Measurements from ENCODE around the gene FTO.

Gene FTO

DNA sequence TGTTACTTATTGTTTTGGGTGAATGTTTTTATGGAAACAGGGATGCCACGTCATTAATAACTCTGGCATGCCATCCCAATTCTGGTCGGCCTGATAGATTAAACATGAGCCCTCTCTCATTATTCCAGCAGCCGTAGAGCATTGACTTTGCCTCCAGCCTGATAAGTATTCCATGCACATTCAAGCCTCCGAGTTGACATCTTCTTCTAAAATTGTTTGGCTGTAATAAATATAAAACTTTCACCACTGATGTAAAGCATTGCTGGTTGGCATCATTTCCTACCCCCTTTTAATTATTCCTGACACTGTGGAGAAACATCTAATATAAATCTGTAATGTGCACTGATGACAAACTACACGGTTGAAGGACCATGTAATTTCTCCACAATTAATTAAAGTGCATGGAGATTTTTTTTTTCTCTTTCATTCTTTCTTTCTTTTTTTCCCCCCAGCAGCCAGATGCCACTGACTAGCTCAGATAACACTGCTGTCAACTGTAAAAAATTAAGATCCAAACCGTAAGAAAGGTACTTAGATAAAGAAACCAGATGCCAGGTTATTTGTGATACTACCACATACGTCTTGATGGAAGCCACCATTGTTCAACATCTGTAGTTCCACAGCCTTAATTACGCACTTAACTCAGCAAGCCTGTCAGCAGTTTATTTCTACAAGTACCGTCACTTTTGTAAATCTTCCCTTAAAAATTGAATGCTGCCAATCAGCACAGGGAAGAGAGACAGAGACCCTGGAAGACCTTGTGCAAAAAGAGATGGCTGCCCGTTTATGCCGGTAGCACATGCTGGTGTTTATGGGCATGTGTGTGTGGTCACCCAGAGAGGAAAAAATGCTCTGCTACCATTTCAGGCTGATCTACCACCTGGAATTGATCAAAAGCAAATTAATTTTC is 344.9 kb downstream of the FTO start:
- DNase-seq (ENCODE audit: low read depth): no peak
- H3K4me3 ChIP-seq (ENCODE audit: low read depth, low read length): no peak overlapping the region

DNA sequence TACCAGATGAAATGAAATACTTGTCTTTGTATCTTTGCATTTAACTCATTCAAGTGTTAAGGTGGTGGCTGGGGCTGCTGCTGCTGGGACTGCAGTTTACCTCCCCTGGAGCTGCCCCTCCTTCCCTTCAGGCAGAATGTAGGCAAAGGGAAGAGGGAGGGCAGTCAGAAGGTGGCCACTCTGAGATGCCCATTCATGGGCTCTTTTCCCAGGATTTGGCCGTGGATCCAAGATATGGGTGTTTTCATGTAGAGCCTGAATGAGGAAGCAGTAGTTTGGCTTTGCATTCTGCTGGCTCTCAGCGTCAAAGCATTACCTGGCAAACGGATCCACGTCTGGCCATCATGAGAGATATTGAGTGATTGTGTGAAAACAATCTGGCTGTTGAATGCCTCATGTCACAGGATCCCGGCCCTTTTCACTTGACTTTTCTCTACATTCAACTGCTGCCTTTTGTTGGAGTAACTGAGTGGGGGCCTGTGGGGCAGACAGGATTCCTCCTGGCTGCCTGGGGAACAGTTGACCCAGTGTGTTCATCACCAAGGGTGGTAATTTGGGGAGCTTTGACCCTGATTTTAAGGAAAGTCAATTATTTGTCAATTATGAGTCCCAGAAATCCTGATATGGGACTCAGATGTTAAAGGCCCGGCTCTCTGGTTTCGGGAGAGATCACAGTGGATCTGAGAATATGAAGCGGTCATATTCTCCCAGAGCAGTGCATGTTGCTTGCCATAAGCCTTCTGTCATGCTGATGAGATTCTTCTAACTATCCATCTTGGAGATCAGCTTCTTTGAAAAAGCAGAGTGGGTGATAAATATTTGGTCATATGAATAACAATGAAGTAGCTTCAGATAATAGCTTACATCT is 345.9 kb downstream of the FTO start:
- no peak for DNase-seq (ENCODE audit: low read depth)
- no peak overlapping the region for H3K4me3 ChIP-seq (ENCODE audit: low read depth, low read length)
- TF ChIP-seq CTCF (conservative IDR thresholded peaks at IDR 0.05; ENCODE audit: low read depth, low read length): no peak

More for the DNA sequence above, 344.9 kb downstream of the FTO start:
- TF ChIP-seq CTCF (conservative IDR thresholded peaks at IDR 0.05; ENCODE audit: low read depth, low read length): no peak

DNA sequence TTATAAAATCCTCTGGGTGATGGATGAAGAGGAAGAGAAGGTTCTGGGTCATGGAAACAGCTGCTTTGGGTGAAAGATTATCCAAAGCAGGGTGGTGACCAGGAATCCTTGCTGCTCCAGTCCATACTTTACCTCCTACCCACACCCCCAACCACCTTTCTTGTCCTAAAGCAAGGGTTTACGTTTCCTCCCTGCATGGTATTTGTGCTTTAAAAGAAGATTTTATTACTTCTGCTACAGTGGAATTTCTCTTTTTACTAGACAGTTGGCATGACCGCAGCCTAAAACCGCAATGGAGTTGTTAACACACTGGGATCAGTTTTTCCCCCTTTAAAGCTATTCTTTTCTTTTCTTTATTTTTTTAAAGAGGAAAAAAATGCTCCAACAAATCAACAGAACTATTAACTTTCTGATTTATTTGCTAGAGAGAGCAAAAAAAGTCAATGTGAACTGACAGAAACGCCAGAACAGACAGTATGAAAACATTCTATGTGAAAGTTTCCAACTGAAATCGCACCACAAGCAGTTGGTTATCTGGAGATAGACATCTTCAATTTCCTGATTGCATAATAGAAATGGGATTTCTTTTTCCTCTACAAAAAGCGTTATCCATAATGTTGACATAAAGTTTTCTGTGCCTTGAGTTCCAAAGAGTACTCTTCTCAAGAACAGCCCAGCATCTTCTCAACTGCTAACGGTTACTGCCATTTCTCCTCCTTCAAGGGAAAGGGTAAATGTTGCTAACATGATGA is 346.7 kb downstream of the FTO start:
- peak; percentile 55 for DNase-seq (ENCODE audit: low read depth)
- H3K4me3 ChIP-seq (ENCODE audit: low read depth, low read length): no peak overlapping the region
- no peak for TF ChIP-seq CTCF (conservative IDR thresholded peaks at IDR 0.05; ENCODE audit: low read depth, low read length)

- no peak for DNase-seq (ENCODE audit: low read depth)
- H3K4me3 ChIP-seq (ENCODE audit: low read depth, low read length): no peak overlapping the region
- no peak for TF ChIP-seq CTCF (conservative IDR thresholded peaks at IDR 0.05; ENCODE audit: low read depth, low read length)
Measured at GRCh38 chr16:54051821-54052220, 347.9 kb downstream of the FTO start.

- DNase-seq (ENCODE audit: low read depth): no peak
- TF ChIP-seq CTCF (conservative IDR thresholded peaks at IDR 0.05; ENCODE audit: low read depth, low read length): no peak
- H3K4me3 ChIP-seq (ENCODE audit: low read depth, low read length): no peak overlapping the region
Measured at GRCh38 chr16:54052271-54052670, 348.3 kb downstream of the FTO start.

GRCh38 chr16:54053891-54054820 is 350.2 kb downstream of the FTO start:
- TF ChIP-seq CTCF (conservative IDR thresholded peaks at IDR 0.05; ENCODE audit: low read depth, low read length): no peak
- no peak for DNase-seq (ENCODE audit: low read depth)
- H3K4me3 ChIP-seq (ENCODE audit: low read depth, low read length): no peak overlapping the region
